Measurements from ENCODE around the gene HECW1.

Gene HECW1

DNA sequence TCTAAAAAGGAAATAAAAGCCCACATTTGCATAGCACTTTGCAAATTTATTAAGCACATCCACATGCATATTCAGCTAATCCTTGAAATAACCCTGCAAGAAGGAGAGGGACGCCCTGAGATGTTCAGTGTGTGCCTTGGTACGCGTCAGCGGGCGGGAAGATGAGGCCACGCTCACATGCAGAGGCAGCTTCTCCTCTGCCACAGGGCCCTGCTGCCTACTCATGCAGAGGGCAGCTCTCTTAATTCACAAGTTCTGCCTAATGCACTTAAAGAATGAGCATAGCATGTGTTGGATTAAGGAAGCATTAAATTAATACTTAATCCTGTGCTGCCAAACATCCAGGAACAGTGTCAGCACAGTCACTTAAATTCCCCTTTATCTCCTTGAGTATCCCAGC is 132.3 kb downstream of the HECW1 start:
- Histone ChIP-seq H3K4me1 (ENCODE audit: control insufficient read depth, insufficient read depth, low read length) (no peaks in the 10 kb centered on the region), H3K27me3 (ENCODE audit: control insufficient read depth, insufficient read depth, low read length) (no peaks in the 10 kb centered on the region), H3K36me3 (ENCODE audit: control insufficient read depth, insufficient read depth, low read length) (no peaks in the 10 kb centered on the region), H3K9ac (ENCODE audit: low read depth, low read length) (no peak overlapping the region), H3K9me3 (ENCODE audit: control insufficient read depth, insufficient read depth, low read length) (no peaks in the 10 kb centered on the region), H3K4me3 (ENCODE audit: low read depth, low read length) (no peak overlapping the region)

DNA sequence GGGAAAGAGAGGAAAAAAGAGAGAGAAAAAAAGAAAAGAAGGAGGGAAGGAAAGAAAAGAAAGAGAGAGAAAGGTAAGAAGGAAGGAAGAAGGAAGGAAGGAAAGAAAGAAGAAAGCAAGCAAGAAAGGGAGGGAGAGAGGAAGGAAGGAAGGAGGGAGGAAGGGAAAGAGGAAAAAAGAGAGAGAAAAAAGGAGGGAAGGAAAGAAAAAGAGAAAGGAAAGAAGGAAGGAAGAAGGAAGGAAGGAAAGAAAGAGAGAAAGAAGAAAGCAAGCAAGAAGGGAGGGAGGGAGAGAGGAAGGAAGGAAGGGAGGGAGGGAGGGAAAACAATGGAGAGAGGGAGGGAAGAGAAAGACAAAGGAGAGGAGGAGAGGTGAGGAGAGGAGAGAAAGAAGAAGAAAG is 135.3 kb downstream of the HECW1 start:
- H3K4me1 ChIP-seq (ENCODE audit: control insufficient read depth, insufficient read depth, low read length) = no peaks in the 10 kb centered on the region
- no peaks in the 10 kb centered on the region for H3K36me3 ChIP-seq (ENCODE audit: control insufficient read depth, insufficient read depth, low read length)
- H3K9me3 ChIP-seq (ENCODE audit: control insufficient read depth, insufficient read depth, low read length) = no peaks in the 10 kb centered on the region

DNA sequence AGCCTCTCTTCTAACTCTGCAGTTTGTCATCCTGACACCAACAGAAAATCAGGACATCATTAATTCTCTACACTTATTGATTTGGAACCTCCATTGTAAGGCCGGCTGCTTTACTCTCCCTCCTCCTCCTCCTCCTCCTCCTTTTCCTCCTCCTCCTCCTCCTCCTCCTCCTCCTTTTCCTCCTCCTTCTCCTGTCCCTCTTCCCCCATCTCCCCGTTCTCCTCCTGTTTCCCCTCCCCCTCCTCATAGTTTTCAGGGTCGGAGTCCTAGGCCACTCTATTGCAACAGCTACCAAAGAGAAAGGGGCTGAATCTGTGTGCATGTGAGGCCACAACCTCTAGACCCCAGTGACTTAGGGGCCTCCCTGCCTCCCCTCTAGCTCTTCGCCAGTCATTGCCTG is 136.1 kb downstream of the HECW1 start:
- no peaks in the 10 kb centered on the region for H3K27me3 ChIP-seq (ENCODE audit: control insufficient read depth, insufficient read depth, low read length)
- H3K9me3 ChIP-seq (ENCODE audit: control insufficient read depth, insufficient read depth, low read length) = no peaks in the 10 kb centered on the region
- H3K9ac ChIP-seq (ENCODE audit: low read depth, low read length) = no peak overlapping the region
- no peaks in the 10 kb centered on the region for H3K36me3 ChIP-seq (ENCODE audit: control insufficient read depth, insufficient read depth, low read length)
- H3K4me1 ChIP-seq (ENCODE audit: control insufficient read depth, insufficient read depth, low read length) = no peaks in the 10 kb centered on the region
- no peak overlapping the region for H3K4me3 ChIP-seq (ENCODE audit: low read depth, low read length)

More for the DNA sequence above, 135.3 kb downstream of the HECW1 start:
- Histone ChIP-seq H3K9ac (ENCODE audit: low read depth, low read length) (no peak overlapping the region), H3K4me3 (ENCODE audit: low read depth, low read length) (no peak overlapping the region), H3K27me3 (ENCODE audit: control insufficient read depth, insufficient read depth, low read length) (no peaks in the 10 kb centered on the region)

DNA sequence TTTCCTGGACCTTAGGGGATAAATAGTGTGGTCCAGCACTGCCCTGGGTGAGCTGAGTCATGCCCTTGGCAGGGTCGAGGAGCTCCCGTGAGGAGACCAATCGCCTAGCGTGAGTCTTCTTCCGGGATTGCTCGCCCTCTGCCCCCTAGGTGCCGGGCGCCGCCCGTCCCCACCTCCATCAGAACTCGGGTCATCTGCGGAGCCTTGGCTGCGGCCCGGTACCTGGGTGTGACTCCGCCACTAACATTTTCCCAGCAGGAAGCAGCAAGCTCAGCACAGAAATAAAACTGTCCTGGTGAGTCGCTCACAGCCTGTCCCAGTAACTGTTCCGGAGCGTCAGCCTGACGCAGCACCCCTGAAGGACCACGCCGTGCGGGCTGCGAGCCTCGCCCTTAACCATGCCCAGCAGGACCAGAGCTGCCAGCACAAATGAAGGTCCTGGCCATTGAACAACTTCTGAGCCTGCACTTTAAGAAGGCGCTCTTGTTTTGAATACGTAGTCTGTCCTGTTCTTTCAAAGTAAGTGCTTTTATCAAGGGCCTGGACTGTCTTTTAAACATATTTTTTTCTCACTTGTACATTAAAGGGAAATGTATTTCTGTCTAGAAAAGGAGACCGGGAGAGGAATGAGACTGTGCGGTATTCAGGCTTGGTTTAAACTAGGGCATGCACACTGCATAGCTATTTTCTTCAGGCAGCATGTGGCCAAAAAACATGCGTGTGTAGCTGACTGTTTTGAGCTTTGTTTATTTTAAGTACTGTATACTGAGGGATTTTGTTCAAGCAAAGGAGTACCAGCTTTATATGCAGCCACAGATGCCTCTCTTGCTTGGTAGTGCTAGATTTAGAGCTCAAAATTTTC is 136.7 kb downstream of the HECW1 start:
- Histone ChIP-seq H3K4me1 (ENCODE audit: control insufficient read depth, insufficient read depth, low read length) (no peaks in the 10 kb centered on the region), H3K9ac (ENCODE audit: low read depth, low read length) (no peak overlapping the region), H3K9me3 (ENCODE audit: control insufficient read depth, insufficient read depth, low read length) (no peaks in the 10 kb centered on the region), H3K4me3 (ENCODE audit: low read depth, low read length) (no peak overlapping the region), H3K36me3 (ENCODE audit: control insufficient read depth, insufficient read depth, low read length) (no peaks in the 10 kb centered on the region), H3K27me3 (ENCODE audit: control insufficient read depth, insufficient read depth, low read length) (no peaks in the 10 kb centered on the region)

DNA sequence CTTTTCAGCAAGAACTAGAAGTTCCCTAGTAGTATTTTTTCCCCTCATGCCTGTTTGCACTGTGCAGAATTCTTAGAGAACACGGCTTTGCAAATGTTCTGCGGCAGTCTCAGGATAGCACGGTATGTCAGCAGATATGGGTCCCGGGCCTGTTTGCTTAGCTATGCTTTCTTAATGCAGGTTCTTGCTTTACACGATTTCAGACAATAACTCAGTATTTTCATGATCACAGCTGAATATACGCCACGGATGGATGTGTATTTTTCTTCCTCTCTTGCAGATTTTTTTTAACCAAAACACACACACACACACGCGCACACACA is 137.3 kb downstream of the HECW1 start:
- H3K4me1 ChIP-seq (ENCODE audit: control insufficient read depth, insufficient read depth, low read length) = no peaks in the 10 kb centered on the region
- H3K4me3 ChIP-seq (ENCODE audit: low read depth, low read length) = no peak overlapping the region
- H3K27me3 ChIP-seq (ENCODE audit: control insufficient read depth, insufficient read depth, low read length) = no peaks in the 10 kb centered on the region
- no peaks in the 10 kb centered on the region for H3K36me3 ChIP-seq (ENCODE audit: control insufficient read depth, insufficient read depth, low read length)
- H3K9me3 ChIP-seq (ENCODE audit: control insufficient read depth, insufficient read depth, low read length) = no peaks in the 10 kb centered on the region
- no peak overlapping the region for H3K9ac ChIP-seq (ENCODE audit: low read depth, low read length)

DNA sequence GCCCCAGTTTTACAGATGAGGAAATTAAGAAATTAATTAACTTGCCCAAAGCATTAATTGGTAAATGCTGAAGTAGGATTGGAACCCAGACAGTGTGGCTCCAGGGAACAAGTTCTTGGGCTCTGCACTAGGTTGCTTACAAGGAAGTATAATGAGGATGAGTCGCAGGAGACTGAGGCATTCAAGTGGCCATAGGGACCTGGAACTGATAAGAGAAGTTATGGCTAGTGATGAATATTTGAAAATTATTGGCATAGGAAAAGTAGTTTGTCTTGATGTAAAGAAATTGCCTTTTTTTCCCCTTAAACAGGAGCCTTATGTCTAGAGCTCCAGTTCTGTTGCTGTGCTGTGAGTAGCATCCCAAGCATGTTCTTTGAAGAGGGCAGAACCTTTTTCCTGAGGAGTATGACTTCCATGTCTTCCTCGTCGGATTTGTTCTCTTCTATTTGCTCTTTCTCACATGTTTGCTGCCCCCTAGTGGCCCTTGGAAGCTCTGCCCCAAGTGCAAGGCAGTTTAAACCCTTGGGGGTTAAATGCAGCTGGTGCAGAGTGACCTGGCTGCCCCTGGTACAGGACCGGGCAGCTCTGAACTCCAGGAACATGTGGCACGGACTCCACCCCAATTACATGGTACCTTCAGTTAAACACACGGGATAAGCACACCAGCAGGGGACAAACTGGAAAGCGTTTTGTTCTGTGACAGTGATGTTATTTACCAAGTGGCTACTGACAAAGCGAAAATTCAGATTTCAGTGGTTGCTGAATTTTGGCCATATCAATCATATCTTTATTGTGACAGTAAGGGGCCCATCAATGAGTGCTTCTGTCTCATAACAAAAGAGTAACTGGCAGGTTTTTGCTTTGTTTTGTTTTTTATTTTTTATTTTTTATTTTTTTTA is 148.8 kb downstream of the HECW1 start:
- Histone ChIP-seq H3K4me3 (ENCODE audit: low read depth, low read length) (no peak overlapping the region), H3K4me1 (ENCODE audit: control insufficient read depth, insufficient read depth, low read length) (no peaks in the 10 kb centered on the region), H3K9ac (ENCODE audit: low read depth, low read length) (no peak overlapping the region), H3K9me3 (ENCODE audit: control insufficient read depth, insufficient read depth, low read length) (no peaks in the 10 kb centered on the region), H3K27me3 (ENCODE audit: control insufficient read depth, insufficient read depth, low read length) (no peaks in the 10 kb centered on the region), H3K36me3 (ENCODE audit: control insufficient read depth, insufficient read depth, low read length) (no peaks in the 10 kb centered on the region)

DNA sequence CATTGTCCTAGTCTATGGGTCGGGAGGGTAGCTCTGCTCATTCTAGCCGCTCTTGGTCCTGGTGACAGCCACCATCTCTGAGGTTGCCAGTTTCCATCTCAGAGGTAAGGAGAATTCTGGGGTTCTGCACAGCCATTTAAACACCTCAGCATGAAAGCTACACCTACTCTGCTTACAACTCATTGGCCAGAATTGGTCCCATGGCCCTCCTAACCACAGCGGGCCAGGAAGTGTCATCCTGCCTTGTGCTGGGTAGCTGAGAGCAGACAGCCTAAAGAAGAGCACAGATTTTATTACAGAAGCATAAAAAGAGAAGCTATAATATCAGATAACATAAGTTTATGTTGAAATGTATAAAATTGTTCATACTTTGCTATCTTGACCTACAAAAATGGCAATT is 152.7 kb downstream of the HECW1 start:
- Histone ChIP-seq H3K9ac (ENCODE audit: low read depth, low read length) (no peak overlapping the region), H3K4me1 (ENCODE audit: control insufficient read depth, insufficient read depth, low read length) (no peaks in the 10 kb centered on the region), H3K27me3 (ENCODE audit: control insufficient read depth, insufficient read depth, low read length) (no peaks in the 10 kb centered on the region), H3K36me3 (ENCODE audit: control insufficient read depth, insufficient read depth, low read length) (no peaks in the 10 kb centered on the region), H3K9me3 (ENCODE audit: control insufficient read depth, insufficient read depth, low read length) (no peaks in the 10 kb centered on the region), H3K4me3 (ENCODE audit: low read depth, low read length) (no peak overlapping the region)

DNA sequence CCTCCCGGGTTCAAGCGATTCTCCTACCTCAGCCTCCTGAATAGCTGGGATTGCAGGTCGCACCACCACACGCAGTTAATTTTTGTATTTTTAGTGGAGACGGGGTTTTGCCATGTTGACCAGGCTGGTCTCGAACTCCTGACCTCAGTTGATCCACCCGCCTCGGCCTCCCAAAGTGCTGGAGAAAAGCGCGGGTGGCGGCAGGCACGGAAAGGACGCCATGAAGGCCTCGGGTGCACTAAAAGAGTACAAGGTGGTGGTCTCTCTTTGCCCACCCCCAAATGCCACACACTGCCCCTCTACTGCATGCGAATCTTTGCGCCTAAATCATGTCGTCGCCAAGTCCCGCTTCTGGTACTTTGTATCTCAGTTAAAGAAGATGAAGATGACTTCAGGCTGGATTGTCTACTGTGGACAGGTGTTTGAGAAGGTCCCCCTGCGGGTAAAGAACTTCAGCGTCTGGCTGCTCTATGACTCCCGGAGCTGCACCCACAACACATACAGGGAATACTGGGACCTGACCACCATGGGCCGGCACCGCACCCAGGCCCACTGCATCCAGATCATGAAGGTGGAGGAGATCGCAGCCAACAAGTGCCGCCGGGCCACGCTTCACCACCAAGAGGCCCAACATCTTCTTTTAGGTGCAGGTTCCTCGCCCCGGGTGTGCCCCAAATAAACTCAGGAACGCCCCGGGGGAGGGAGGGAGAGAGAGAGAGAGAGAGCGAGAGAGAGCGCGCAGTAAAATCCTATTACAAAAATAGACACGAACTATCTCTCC is 161.7 kb downstream of the HECW1 start:
- H3K4me3 ChIP-seq (ENCODE audit: low read depth, low read length) = no peak overlapping the region
- H3K4me1 ChIP-seq (ENCODE audit: control insufficient read depth, insufficient read depth, low read length) = peaks cover 6% of the 10 kb centered on the region
- no peaks in the 10 kb centered on the region for H3K9me3 ChIP-seq (ENCODE audit: control insufficient read depth, insufficient read depth, low read length)
- no peak overlapping the region for H3K9ac ChIP-seq (ENCODE audit: low read depth, low read length)
- no peaks in the 10 kb centered on the region for H3K27me3 ChIP-seq (ENCODE audit: control insufficient read depth, insufficient read depth, low read length)
- H3K36me3 ChIP-seq (ENCODE audit: control insufficient read depth, insufficient read depth, low read length) = no peaks in the 10 kb centered on the region

DNA sequence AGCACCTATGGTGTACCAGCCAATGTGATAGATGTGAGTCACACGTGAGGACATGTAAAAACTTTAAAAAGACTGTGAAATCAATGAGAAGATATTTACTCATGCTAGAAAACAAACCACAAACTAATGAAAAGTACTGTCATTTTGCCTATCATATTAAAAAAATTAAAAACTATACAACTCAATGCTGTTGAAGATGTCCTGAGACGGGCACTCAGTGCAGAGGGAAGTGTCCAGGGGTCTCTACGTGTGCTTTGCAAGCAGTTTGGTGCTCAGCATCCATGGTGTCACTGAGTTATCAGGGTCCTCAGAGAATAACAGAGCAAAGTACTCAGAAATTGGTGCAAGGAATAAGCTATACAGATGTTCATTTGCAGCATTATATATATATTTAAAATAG is 162.3 kb downstream of the HECW1 start:
- H3K36me3 ChIP-seq (ENCODE audit: control insufficient read depth, insufficient read depth, low read length) = no peaks in the 10 kb centered on the region
- peaks cover 6% of the 10 kb centered on the region for H3K4me1 ChIP-seq (ENCODE audit: control insufficient read depth, insufficient read depth, low read length)
- no peaks in the 10 kb centered on the region for H3K9me3 ChIP-seq (ENCODE audit: control insufficient read depth, insufficient read depth, low read length)
- no peak overlapping the region for H3K9ac ChIP-seq (ENCODE audit: low read depth, low read length)
- no peaks in the 10 kb centered on the region for H3K27me3 ChIP-seq (ENCODE audit: control insufficient read depth, insufficient read depth, low read length)
- H3K4me3 ChIP-seq (ENCODE audit: low read depth, low read length) = no peak overlapping the region

DNA sequence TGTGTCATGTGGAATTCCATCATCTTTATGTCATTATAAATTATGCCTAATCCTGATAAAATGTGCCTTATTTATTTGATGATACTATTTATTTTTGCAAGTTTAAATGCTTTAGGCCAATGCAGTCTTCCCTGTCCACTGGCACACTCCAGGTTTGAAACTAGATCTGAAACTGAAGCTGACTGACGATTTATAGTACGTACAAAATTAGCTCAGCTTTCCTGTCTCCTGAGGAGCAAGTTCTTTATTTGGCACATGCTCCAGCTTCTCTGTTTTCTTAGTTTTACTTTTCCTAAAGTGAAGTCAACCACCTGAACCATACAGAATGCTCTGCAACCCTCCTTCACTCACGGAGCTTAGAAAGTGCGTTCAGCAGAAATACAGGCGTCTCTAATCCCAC is 164.1 kb downstream of the HECW1 start:
- no peaks in the 10 kb centered on the region for H3K27me3 ChIP-seq (ENCODE audit: control insufficient read depth, insufficient read depth, low read length)
- H3K9ac ChIP-seq (ENCODE audit: low read depth, low read length) = no peak overlapping the region
- H3K4me1 ChIP-seq (ENCODE audit: control insufficient read depth, insufficient read depth, low read length) = peaks cover 6% of the 10 kb centered on the region
- H3K9me3 ChIP-seq (ENCODE audit: control insufficient read depth, insufficient read depth, low read length) = no peaks in the 10 kb centered on the region
- H3K4me3 ChIP-seq (ENCODE audit: low read depth, low read length) = no peak overlapping the region
- no peaks in the 10 kb centered on the region for H3K36me3 ChIP-seq (ENCODE audit: control insufficient read depth, insufficient read depth, low read length)

DNA sequence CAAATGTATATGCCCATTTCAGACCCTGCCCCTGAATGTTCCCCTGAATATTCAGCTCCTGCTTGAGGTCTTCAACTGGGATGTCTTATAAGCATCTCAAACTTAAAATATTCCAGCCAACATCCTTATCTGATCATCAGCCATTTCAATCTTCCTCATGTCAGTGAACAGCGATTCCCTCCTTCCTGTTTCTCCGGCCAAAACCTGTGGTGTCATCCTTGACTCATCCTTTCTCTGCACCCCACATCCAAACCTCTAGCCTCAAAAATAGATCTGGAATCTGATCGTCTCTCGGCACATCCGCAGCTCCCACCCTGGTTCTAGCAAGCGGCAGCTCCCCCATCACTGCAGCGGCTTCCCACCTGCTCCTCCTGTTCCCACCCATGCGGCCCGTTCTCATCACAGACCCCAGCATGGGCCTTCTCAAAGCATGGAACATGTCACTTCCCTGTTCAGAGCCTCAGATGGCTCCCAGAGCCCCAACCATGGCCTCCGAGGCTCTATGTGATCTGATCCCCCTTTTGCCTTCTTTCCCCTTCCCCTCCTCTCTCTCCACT is 165.7 kb downstream of the HECW1 start:
- Histone ChIP-seq H3K9ac (ENCODE audit: low read depth, low read length) (no peak overlapping the region), H3K9me3 (ENCODE audit: control insufficient read depth, insufficient read depth, low read length) (no peaks in the 10 kb centered on the region), H3K4me3 (ENCODE audit: low read depth, low read length) (no peak overlapping the region), H3K36me3 (ENCODE audit: control insufficient read depth, insufficient read depth, low read length) (no peaks in the 10 kb centered on the region), H3K27me3 (ENCODE audit: control insufficient read depth, insufficient read depth, low read length) (no peaks in the 10 kb centered on the region), H3K4me1 (ENCODE audit: control insufficient read depth, insufficient read depth, low read length) (peaks cover 6% of the 10 kb centered on the region)

Measured in iPS-15b (cell line).